AG04450 (cell line): ENCODE data around the gene SLC24A3. TPM values are rescaled to one million over a fixed set of nuclear protein-coding genes. Genes with fewer than 3 reads are reported as not detected.

Experiments
- CTCF ChIA-PET: fragments of 300-600, 350-600 bp; formaldehyde crosslinking; extraction: SDS; loops from one replicate; lab custom pipeline; 2022; ENCODE audit warnings: antibody characterized with exemption, inconsistent platforms; lab: Charles Lee
- POLR2A ChIA-PET: fragments of 350-600 bp; formaldehyde crosslinking; extraction: SDS; loops from one replicate; lab custom pipeline; 2021; ENCODE audit warnings: antibody characterized with exemption, inconsistent platforms; lab: Yijun Ruan, JAX
- DNase-seq: peaks from one replicate; pipeline ENCODE4 v3.0.0-alpha.2; 2011; ENCODE audit warnings: low read depth, low spot score
- H3K27ac ChIP-seq: one replicate; pipeline ENCODE4 v1.5.1; 2012; ENCODE audit warnings: low read depth, low read length, control low read depth
- H3K27me3 ChIP-seq: one replicate; pipeline ENCODE4 v1.6.0; 2012; ENCODE audit warnings: low read length; ENCODE audit not compliant: control insufficient read depth, insufficient read depth
- H3K4me3 ChIP-seq: 2 replicates; pipeline ENCODE4 v1.5.1; 2011; ENCODE audit warnings: mild to moderate bottlenecking, low read depth, low read length, control low read depth
- H3K9me3 ChIP-seq: 2 replicates; pipeline ENCODE4 v1.5.1; 2012; ENCODE audit warnings: low read length; ENCODE audit not compliant: control insufficient read depth, insufficient read depth
- polyA plus RNA-seq: library from polyadenylated mRNA; depleted of rRNA; stranded (reverse); fragments of >200 nt; gene quantifications from 2 replicates; pipeline ENCODE4 v1.2.3, GENCODE V29; 2011
- TF ChIP-seq, protein P1 (sequence below): IDR thresholded peaks from 2 replicates; pipeline ENCODE4 v1.5.1; 2011; ENCODE audit warnings: low read depth, low read length, control low read depth, inconsistent platforms

SLC24A3 gene
- polyA plus RNA-seq, 1 experiment: not detected

DNA sequence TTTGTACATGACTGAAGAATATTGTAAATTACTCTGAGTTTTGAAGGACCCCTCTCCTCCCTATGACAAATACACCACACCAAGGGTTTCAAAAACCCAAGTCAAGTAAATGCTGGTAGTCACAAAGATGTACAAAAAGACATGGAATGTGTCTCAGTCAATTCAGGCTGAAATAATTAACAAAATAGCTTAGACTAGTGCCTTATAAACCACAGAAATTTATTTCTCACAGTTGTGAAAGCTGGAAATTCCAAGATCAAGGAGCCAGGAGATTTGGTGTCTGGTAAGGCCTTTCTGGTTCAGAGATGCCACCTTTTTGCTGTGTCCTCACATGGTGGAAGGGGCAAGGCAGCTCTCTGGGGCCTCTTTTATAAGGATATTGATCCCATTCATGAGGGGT, 343.3 kb downstream of the SLC24A3 start:
- TF ChIP-seq, protein P1, sequence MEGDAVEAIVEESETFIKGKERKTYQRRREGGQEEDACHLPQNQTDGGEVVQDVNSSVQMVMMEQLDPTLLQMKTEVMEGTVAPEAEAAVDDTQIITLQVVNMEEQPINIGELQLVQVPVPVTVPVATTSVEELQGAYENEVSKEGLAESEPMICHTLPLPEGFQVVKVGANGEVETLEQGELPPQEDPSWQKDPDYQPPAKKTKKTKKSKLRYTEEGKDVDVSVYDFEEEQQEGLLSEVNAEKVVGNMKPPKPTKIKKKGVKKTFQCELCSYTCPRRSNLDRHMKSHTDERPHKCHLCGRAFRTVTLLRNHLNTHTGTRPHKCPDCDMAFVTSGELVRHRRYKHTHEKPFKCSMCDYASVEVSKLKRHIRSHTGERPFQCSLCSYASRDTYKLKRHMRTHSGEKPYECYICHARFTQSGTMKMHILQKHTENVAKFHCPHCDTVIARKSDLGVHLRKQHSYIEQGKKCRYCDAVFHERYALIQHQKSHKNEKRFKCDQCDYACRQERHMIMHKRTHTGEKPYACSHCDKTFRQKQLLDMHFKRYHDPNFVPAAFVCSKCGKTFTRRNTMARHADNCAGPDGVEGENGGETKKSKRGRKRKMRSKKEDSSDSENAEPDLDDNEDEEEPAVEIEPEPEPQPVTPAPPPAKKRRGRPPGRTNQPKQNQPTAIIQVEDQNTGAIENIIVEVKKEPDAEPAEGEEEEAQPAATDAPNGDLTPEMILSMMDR: no peak
- H3K9me3 ChIP-seq: no peaks in the 10 kb centered on the region
- ChIA-PET CTCF (no interaction called here), POLR2A (no interaction called here)
- no peak for DNase-seq
- no peaks in the 10 kb centered on the region for H3K27me3 ChIP-seq
- no peak overlapping the region for H3K4me3 ChIP-seq
- no peak overlapping the region for H3K27ac ChIP-seq

DNA sequence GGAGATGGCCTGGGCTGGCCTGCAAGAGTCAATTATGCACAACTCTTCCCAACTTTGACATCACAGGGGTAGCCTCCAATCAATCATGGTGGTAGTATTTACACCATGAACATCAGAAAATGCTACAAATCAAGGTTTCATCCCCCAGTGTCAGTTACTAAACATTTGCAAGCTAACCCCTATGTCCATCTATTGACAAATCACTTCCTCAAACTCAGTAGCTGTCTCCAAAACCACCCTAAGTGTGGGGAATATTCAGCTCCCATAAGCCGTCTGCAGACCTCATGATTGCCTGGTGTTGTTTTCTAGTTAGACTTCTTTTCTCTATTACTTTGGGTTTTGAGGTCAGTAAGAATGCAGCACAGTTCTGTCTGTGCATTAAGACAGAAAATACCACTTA, 344.8 kb downstream of the SLC24A3 start:
- no peak for DNase-seq
- ChIA-PET CTCF (no interaction called here), POLR2A (no interaction called here)
- no peaks in the 10 kb centered on the region for H3K9me3 ChIP-seq
- H3K27ac ChIP-seq: no peak overlapping the region
- TF ChIP-seq, protein P1: no peak
- no peak overlapping the region for H3K4me3 ChIP-seq
- H3K27me3 ChIP-seq: no peaks in the 10 kb centered on the region

DNA sequence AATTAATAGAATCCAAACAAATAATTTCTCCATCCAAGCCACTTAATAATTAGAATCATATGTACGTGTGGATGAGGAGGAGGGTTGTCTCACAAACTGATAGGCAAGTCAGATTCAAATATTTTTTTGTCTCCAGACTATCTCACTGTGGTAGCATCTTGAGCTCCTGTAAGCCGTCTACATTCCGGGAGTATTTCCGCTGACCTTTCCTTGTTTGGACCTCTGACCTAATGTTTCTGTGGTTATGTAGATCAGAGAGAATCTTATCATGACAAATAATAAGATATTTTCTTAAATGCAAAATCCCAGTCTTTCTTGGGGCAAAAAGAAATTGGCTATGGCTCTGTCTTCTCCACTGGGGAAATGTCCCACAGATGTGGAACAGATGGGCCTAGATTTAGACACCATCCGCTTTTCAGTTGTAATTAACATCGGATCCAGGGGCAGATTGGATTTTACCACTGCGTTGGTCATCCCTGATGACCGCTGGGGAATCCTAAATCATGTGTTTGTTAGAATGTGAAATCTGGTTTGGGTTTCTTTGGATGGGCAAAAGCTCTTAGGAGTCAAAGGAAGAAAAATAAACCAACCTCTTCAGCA, 348.5 kb downstream of the SLC24A3 start:
- ChIA-PET POLR2A (no interaction called here), CTCF (no interaction called here)
- DNase-seq: no peak
- Histone ChIP-seq H3K4me3 (no peak overlapping the region), H3K27ac (no peak overlapping the region), H3K27me3 (no peaks in the 10 kb centered on the region), H3K9me3 (no peaks in the 10 kb centered on the region)
- TF ChIP-seq, protein P1: no peak

DNA sequence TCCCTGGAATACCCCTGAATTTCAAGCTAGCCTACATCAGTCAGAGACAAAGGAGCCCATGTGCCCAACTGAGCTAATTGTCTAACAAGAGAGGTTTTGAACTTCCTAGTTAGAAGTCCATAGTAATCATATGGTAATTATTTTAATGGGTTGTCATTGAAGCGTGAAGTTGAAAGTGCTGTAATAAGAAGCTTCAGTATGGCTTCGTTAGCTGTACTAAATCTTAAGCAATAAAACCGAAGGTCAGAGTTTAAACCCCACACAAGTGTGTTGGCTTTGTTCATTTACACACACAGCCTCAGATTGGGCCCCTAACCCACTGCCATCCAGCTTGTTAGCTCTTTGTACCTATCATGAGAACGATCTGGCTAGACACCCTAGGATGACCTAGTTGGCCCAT, 350.0 kb downstream of the SLC24A3 start:
- POLR2A ChIA-PET: no interaction called here
- no peaks in the 10 kb centered on the region for H3K27me3 ChIP-seq

DNA sequence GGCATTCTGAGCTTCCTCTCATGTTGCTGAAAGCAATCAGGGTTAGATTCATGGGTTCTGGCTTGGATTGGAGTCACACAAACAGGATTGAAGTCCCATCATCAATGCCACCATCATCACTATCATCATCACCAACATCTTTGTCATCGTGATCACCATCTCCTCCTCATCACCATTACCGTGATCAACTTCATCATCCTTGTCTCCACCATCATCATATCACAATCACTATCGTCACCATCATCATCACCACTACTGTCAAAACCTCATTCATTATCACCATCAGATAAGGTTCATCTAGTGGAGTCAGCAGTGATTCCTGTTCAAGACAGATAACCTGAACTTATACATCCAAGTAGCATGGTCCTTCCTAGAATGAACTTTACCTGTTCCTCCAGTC, 351.8 kb downstream of the SLC24A3 start:
- ChIA-PET POLR2A (no interaction called here), CTCF (interaction anchor here (0.6 kb wide), 1 partner anchor 98 kb away, joined by 5 read pairs; no protein-coding TSS in a partner anchor)
- DNase-seq: no peak
- Histone ChIP-seq H3K4me3 (no peak overlapping the region), H3K27me3 (no peaks in the 10 kb centered on the region), H3K9me3 (no peaks in the 10 kb centered on the region), H3K27ac (no peak overlapping the region)
- TF ChIP-seq, protein P1: no peak

More for the DNA sequence above, 350.0 kb downstream of the SLC24A3 start:
- Histone ChIP-seq H3K27ac (no peak overlapping the region), H3K9me3 (no peaks in the 10 kb centered on the region), H3K4me3 (no peak overlapping the region)
- CTCF ChIA-PET: no interaction called here
- DNase-seq: no peak
- TF ChIP-seq, protein P1: no peak
